Fibroblast of lung (primary cell): Measurements from ENCODE around the gene PNLDC1. TPM values are rescaled to one million over a fixed set of nuclear protein-coding genes. Genes with fewer than 3 reads are reported as not detected.

Experiments used
- DNase-seq, 2 donors: peaks; one replicate each; pipeline versions ENCODE4 v3.0.0 to v3.0.0-alpha.2; 2010; ENCODE audit warnings: low read depth in 2 of 2
- H2AFZ ChIP-seq: 2 replicates; pipeline ENCODE4 v1.5.1; 2012; ENCODE audit warnings: low read length, control low read depth, inconsistent platforms
- H3K27ac ChIP-seq: 2 replicates; pipeline ENCODE4 v1.5.1; 2011; ENCODE audit warnings: low read length, control low read depth; ENCODE audit not compliant: insufficient read depth
- H3K27me3 ChIP-seq: 2 replicates; pipeline ENCODE4 v1.5.1; 2011; ENCODE audit warnings: mild to moderate bottlenecking, low read length; ENCODE audit not compliant: control insufficient read depth, insufficient read depth
- H3K36me3 ChIP-seq: 2 replicates; pipeline ENCODE4 v1.5.1; 2011; ENCODE audit warnings: low read length; ENCODE audit not compliant: control insufficient read depth, insufficient read depth
- H3K4me1 ChIP-seq: 2 replicates; pipeline ENCODE4 v1.5.1; 2011; ENCODE audit warnings: low read length; ENCODE audit not compliant: control insufficient read depth, insufficient read depth; ENCODE audit errors: extremely low read depth
- H3K4me2 ChIP-seq: 2 replicates; pipeline ENCODE4 v1.5.1; 2011; ENCODE audit warnings: low read length, control low read depth; ENCODE audit not compliant: insufficient read depth; ENCODE audit errors: extremely low read depth
- H3K4me3 ChIP-seq, 4 experiments: fragments of 200-600 bp in 1 of 4; sonication (generic) in 1 of 4; replicated peaks in 1 of 4; 2 replicates each; pipeline ENCODE4 v1.5.1; 2011 to 2016; ENCODE audit warnings: low read length in 4 of 4, low read depth in 3 of 4, mild to moderate bottlenecking in 3 of 4, control low read depth in 2 of 4, inconsistent platforms in 1 of 4, mixed read lengths in 1 of 4; ENCODE audit not compliant: insufficient read depth in 1 of 4; ENCODE audit errors: control extremely low read depth in 1 of 4
- H3K79me2 ChIP-seq: 2 replicates; pipeline ENCODE4 v1.5.1; 2012; ENCODE audit warnings: mild to moderate bottlenecking, low read length, inconsistent platforms; ENCODE audit not compliant: control insufficient read depth, insufficient read depth
- H3K9ac ChIP-seq: 2 replicates; pipeline ENCODE4 v1.5.1; 2011; ENCODE audit warnings: mild to moderate bottlenecking, low read length, control low read depth; ENCODE audit not compliant: insufficient read depth
- H3K9me3 ChIP-seq: 2 replicates; pipeline ENCODE4 v1.5.1; 2012; ENCODE audit warnings: low read depth, low read length; ENCODE audit not compliant: control insufficient read depth, insufficient read depth
- H4K20me1 ChIP-seq: 2 replicates; pipeline ENCODE4 v1.5.1; 2011; ENCODE audit warnings: low read length; ENCODE audit not compliant: control insufficient read depth, insufficient read depth; ENCODE audit errors: extremely low read depth
- CTCF ChIP-seq, 2 donors: IDR thresholded peaks in 1 of 2; conservative IDR thresholded peaks in 1 of 2; 1 replicate in 1 of 2; 2 replicates in 1 of 2; pipeline ENCODE4 v1.5.1; 2011 to 2012; ENCODE audit warnings: low read length in 2 of 2, control low read depth in 1 of 2, inconsistent platforms in 1 of 2, low read depth in 1 of 2, mild to moderate bottlenecking in 1 of 2
- EZH2 ChIP-seq: IDR thresholded peaks from 2 replicates; pipeline ENCODE4 v1.5.1; 2012; ENCODE audit warnings: low read length, control low read depth, mild to moderate bottlenecking; ENCODE audit errors: missing control alignments
- polyA plus RNA-seq, 2 donors: library from polyadenylated mRNA; depleted of rRNA in 1 of 2; stranded (reverse) in 1 of 2; unstranded in 1 of 2; fragments of >200 nt; gene quantifications; 2 replicates each; pipeline ENCODE4 v1.2.1, GENCODE V29; 2011 to 2012; ENCODE audit warnings: missing spikeins in 1 of 2
- total RNA-seq: library from RNA; depleted of rRNA; stranded (reverse); fragments of >200 nt; gene quantifications from 2 replicates; pipeline ENCODE4 v1.2.1, GENCODE V29; 2014

The PNLDC1 gene
- total and polyA plus RNA-seq, 2 donors (not counting 1 experiment from before 2014, with no cell fraction given), result not detected

GRCh38 chr6:159797554-159797953, 2.5 kb upstream of the PNLDC1 start:
- TF ChIP-seq EZH2, result no peak
- no peak for TF ChIP-seq CTCF (conservative IDR thresholded peaks at IDR 0.05 in 1 of 2, IDR thresholded peaks at IDR 0.05 in 1 of 2; ENCODE audit: low read depth in 1 of 2, low read length in 2 of 2)
- H3K9ac ChIP-seq, result no peak overlapping the region
- no peak overlapping the region for H3K4me2 ChIP-seq
- no peaks in the 10 kb centered on the region for H3K4me1 ChIP-seq
- H3K4me3 ChIP-seq, result no peak overlapping the region
- no peaks in the 10 kb centered on the region for H3K36me3 ChIP-seq
- H4K20me1 ChIP-seq, result no peaks in the 10 kb centered on the region
- H3K9me3 ChIP-seq, result no peaks in the 10 kb centered on the region
- DNase-seq, result no peak
- peaks cover 9% of the 10 kb centered on the region for H3K79me2 ChIP-seq
- no peak overlapping the region for H2AFZ ChIP-seq
- H3K27ac ChIP-seq, result no peak overlapping the region
- H3K27me3 ChIP-seq, result no peaks in the 10 kb centered on the region

- no peak overlapping the region for H3K9ac ChIP-seq
- H4K20me1 ChIP-seq, result no peaks in the 10 kb centered on the region
- H3K79me2 ChIP-seq, result no peaks in the 10 kb centered on the region
- DNase-seq, result peak in 1 of 2 donors; percentile 69
- no peak overlapping the region for H3K27ac ChIP-seq
- no peaks in the 10 kb centered on the region for H3K36me3 ChIP-seq
- no peaks in the 10 kb centered on the region for H3K4me1 ChIP-seq
- TF ChIP-seq EZH2 (no peak), CTCF (conservative IDR thresholded peaks at IDR 0.05 in 1 of 2, IDR thresholded peaks at IDR 0.05 in 1 of 2; ENCODE audit: low read depth in 1 of 2, low read length in 2 of 2) (no peak)
- no peak overlapping the region for H2AFZ ChIP-seq
- H3K4me2 ChIP-seq, result no peak overlapping the region
- H3K27me3 ChIP-seq, result no peaks in the 10 kb centered on the region
- no peak overlapping the region for H3K4me3 ChIP-seq
- no peaks in the 10 kb centered on the region for H3K9me3 ChIP-seq
Observed at GRCh38 chr6:159801935-159802334, 1.9 kb downstream of the PNLDC1 start.

- Histone ChIP-seq H3K9ac (no peak overlapping the region), H3K36me3 (no peaks in the 10 kb centered on the region), H2AFZ (no peak overlapping the region), H3K9me3 (no peaks in the 10 kb centered on the region), H3K4me2 (no peak overlapping the region), H3K79me2 (no peaks in the 10 kb centered on the region), H4K20me1 (no peaks in the 10 kb centered on the region), H3K4me1 (no peaks in the 10 kb centered on the region), H3K27ac (no peak overlapping the region), H3K4me3 (no peak overlapping the region), H3K27me3 (no peaks in the 10 kb centered on the region)
- DNase-seq, result no peak
- no peak for TF ChIP-seq EZH2
- no peak for TF ChIP-seq CTCF (conservative IDR thresholded peaks at IDR 0.05 in 1 of 2, IDR thresholded peaks at IDR 0.05 in 1 of 2; ENCODE audit: low read depth in 1 of 2, low read length in 2 of 2)
Observed at GRCh38 chr6:159804504-159804903, 4.4 kb downstream of the PNLDC1 start.
